ENCODE data around the gene HDAC9.
"Not testable (repeated sequence)": the region's sequence is repeated elsewhere in the genome, so short reads cannot be mapped to it uniquely, and the experiment has no call there.

Gene HDAC9

DNA sequence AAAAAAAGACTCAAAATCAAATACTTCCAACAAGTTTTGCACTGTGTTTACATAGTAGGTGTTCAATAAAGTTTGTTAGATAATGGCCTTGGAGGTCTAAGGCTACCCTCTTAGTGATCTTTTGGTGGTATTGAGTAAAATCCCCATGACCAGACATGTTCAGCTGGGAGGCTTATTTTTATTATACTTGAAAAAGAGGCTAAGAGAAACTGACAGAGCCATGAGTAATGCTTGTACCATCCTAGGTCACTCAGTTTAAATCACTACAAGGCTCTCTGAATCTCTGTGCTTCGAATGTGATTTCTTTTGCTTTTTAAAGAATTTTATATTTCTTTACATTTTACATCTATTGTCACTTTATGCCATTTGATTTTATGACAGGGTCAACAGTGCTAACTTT, 531.3 kb downstream of the HDAC9 start:
- DNase-seq (ENCODE audit: low spot score), result no peak

DNA sequence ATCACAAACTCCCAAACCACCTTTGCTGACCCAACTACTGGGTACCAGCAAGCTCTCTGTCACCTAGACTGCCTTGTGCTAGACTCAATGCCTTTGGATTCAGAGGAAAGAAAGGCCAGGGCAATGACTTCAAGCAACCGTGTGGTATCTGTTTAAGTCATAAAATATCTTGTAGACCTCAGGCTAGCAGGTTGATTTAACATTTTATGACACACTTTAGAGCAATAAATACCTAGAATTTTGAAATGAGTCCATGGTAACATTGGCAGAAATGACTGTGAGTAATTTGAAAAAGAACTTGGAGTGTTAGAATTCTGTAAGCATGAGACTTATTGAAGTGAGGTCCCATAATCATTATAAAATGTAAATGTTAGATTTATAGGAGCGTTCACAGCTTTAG, 534.7 kb downstream of the HDAC9 start:
- DNase-seq (ENCODE audit: low spot score), result no peak

DNA sequence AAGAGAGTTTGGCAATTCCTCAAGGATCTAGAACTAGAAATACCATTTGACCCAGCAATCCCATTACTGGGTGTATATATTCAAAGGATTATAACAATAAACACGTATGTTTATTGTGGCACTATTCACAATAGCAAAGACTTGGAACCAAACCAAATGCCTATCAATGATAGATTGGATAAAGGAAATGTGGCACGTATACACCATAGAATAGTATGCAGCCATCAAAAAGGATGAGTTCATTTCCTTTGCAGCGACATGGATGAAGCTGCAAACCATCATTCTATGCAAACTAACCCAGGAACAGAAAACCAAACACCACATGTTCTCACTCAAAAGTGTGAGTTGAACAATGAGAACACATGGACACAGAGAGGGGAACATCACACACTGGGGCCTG, 537.4 kb downstream of the HDAC9 start:
- not testable (repeated sequence) for DNase-seq (ENCODE audit: low spot score)

DNA sequence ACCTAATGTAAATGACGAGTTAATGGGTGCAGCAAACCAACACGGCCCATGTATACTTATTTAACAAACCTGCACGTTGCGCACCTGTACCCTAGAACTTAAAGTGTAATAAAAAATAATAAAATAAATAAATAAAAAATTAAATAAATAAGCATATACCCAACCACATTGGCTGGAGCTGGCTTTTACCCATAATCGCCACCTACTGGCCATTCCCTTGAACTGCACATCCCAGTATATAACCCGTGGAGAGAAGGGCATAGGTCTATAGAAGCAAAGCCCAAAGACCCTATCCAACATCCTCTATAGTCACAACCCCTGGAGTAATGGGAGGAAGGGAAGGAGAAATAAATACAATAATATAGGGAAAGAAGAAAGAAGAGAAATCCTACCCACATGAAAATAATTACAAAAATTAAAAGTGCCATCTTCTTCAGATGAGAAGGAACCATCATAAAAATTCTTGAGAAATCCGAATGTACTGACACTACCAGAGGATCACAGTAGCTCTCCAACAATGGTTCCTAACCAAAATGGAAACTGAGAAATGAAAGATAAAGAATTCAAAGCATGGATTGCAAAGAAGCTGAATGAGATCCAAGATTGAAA, 556.3 kb downstream of the HDAC9 start:
- no peak for DNase-seq (ENCODE audit: low spot score)

Measured in globus pallidus (tissue), 1 donor.